Left lung (tissue), 10 donors: ENCODE results near the gene MYH9. TPM values are rescaled to one million over a fixed set of nuclear protein-coding genes. Genes with fewer than 3 reads are reported as not detected.

ENCODE experiments used
- ATAC-seq: fragments of 200-7000 bp; cut with Tn5 transposase; one replicate; pipeline ENCODE4 v1.9.1; 2020; ENCODE audit warnings: moderate library complexity
- DNase-seq, 4 donors: peaks; one replicate each; pipeline ENCODE4 v3.0.0-alpha.2; 2013 to 2020
- H3K27ac ChIP-seq, 2 donors: fragments of 200-600 bp; sonication (generic) in 1 of 2; one replicate each; pipeline versions ENCODE4 v1.5.0 to v1.8.0; 2020 to 2021
- H3K27me3 ChIP-seq, 2 donors: fragments of 200-600 bp; sonication (generic) in 1 of 2; one replicate each; pipeline versions ENCODE4 v1.5.0 to v1.8.0; 2020 to 2021
- H3K36me3 ChIP-seq, 2 donors: fragments of 200-600 bp; sonication (generic) in 1 of 2; one replicate each; pipeline versions ENCODE4 v1.5.0 to v1.8.0; 2020 to 2021
- H3K4me1 ChIP-seq, 2 donors: fragments of 200-600 bp; one replicate each; pipeline ENCODE4 v1.8.0; 2021
- H3K4me3 ChIP-seq, 2 donors: fragments of 200-600 bp; sonication (generic) in 1 of 2; one replicate each; pipeline versions ENCODE4 v1.5.0 to v1.8.0; 2020 to 2021; ENCODE audit warnings: mild to moderate bottlenecking in 1 of 2
- H3K9me3 ChIP-seq, 2 donors: fragments of 200-600 bp; sonication (generic) in 1 of 2; one replicate each; pipeline versions ENCODE4 v1.5.0 to v1.8.0; 2020 to 2021
- CTCF ChIP-seq, 2 donors: fragments of 200-600 bp; sonication (generic) in 1 of 2; IDR thresholded peaks; one replicate each; pipeline versions ENCODE4 v1.5.0 to v1.8.0; 2021; ENCODE audit warnings: antibody characterized with exemption in 2 of 2
- intact Hi-C, 2 donors: fragments of 100-400 bp; cut with DNase I; formaldehyde crosslinking; loops; one replicate each; pipeline versions ENCODE4 v1.11.2 to v1.14.2; 2022
- polyA plus RNA-seq, 6 donors: library from polyadenylated mRNA; unstranded; fragments of 120-200 nt; gene quantifications; one replicate each; pipeline ENCODE4 v1.2.1, GENCODE V29; 2013; ENCODE audit not compliant: insufficient read length in 6 of 6
- total RNA-seq, 2 donors: library from RNA; stranded (reverse); fragmentation: NEBNext Ultra II Directional; extraction: Animal tissue kit (Norgen Biotek cat#: 25700); gene quantifications; one replicate each; pipeline ENCODE4 v1.2.1, GENCODE V29; 2021
- donor health status: DM: no; HTN: yes; CAD: no.
- donor health status: DM: no; HTN: no; CAD: no.

Gene MYH9
- total and polyA plus RNA-seq, 8 donors, result 225 to 761 (median 270) TPM

GRCh38 chr22:36378869-36379217, 8.9 kb downstream of the MYH9 start:
- Histone ChIP-seq H3K9me3 (no peaks in the 10 kb centered on the region), H3K27me3 (no peaks in the 10 kb centered on the region), H3K4me3 (no peak overlapping the region), H3K4me1 (peaks cover 55 to 100% of the 10 kb centered on the region in 2 donors), H3K27ac (peak overlapping the region; percentile 70 to 99), H3K36me3 (peaks cover 0 to 45% of the 10 kb centered on the region in 2 donors)
- TF ChIP-seq CTCF (IDR thresholded peaks at IDR 0.05), result no peak
- DNase-seq (no peak), ATAC-seq (no peak)
- intact Hi-C loops, result loop anchor here in 1 of 2 donors (5.0 kb wide), 1 partner anchor 42 kb away; no protein-coding TSS in a partner anchor

- DNase-seq (no peak), ATAC-seq (no peak)
- H3K9me3 ChIP-seq, result no peaks in the 10 kb centered on the region
- H3K36me3 ChIP-seq, result peaks cover 0 to 40% of the 10 kb centered on the region in 2 donors
- peak overlapping the region; percentile 70 to 99 for H3K27ac ChIP-seq
- TF ChIP-seq CTCF (IDR thresholded peaks at IDR 0.05), result no peak
- H3K4me1 ChIP-seq, result peaks cover 54 to 100% of the 10 kb centered on the region in 2 donors
- H3K4me3 ChIP-seq, result no peak overlapping the region
- H3K27me3 ChIP-seq, result no peaks in the 10 kb centered on the region
- intact Hi-C loops, result loop anchor here in 1 of 2 donors (5.0 kb wide), 1 partner anchor 41 kb away; no protein-coding TSS in a partner anchor
These were observed 9.5 kb downstream of the MYH9 start for GRCh38 chr22:36378080-36378868.

GRCh38 chr22:36377022-36377631, 10.6 kb downstream of the MYH9 start:
- H3K9me3 ChIP-seq, result no peaks in the 10 kb centered on the region
- peak overlapping the region; percentile 70 to 99 for H3K27ac ChIP-seq
- H3K4me1 ChIP-seq, result peaks cover 57 to 100% of the 10 kb centered on the region in 2 donors
- DNase-seq, result no peak
- intact Hi-C loops, result loop anchor here in 1 of 2 donors (5.0 kb wide), 1 partner anchor 40 kb away; no protein-coding TSS in a partner anchor
- ATAC-seq, result no peak
- H3K4me3 ChIP-seq, result no peak overlapping the region
- peaks cover 0 to 34% of the 10 kb centered on the region in 2 donors for H3K36me3 ChIP-seq
- H3K27me3 ChIP-seq, result no peaks in the 10 kb centered on the region
- TF ChIP-seq CTCF (IDR thresholded peaks at IDR 0.05), result no peak

- Histone ChIP-seq H3K27me3 (no peaks in the 10 kb centered on the region), H3K36me3 (peaks cover 0 to 30% of the 10 kb centered on the region in 2 donors), H3K4me1 (peaks cover 59 to 100% of the 10 kb centered on the region in 2 donors), H3K4me3 (no peak overlapping the region), H3K9me3 (no peaks in the 10 kb centered on the region), H3K27ac (peak overlapping the region; percentile 70 to 99)
- TF ChIP-seq CTCF (IDR thresholded peaks at IDR 0.05), result no peak
- no peak for ATAC-seq
- intact Hi-C loops, result loop anchor here in 1 of 2 donors (5.0 kb wide), 1 partner anchor 39 kb away; no protein-coding TSS in a partner anchor
- DNase-seq, result no peak
These were observed 11.5 kb downstream of the MYH9 start for GRCh38 chr22:36376265-36376664.
